Naive thymus-derived CD4-positive, alpha-beta T cell (primary cell): ENCODE data around the gene GPC3. TPM values are rescaled to one million over a fixed set of nuclear protein-coding genes. Genes with fewer than 3 reads are reported as not detected.
A peak's percentile ranks its signal among the peaks of the same experiment; 100 is the strongest.
"Not testable (repeated sequence)": the region's sequence is repeated elsewhere in the genome, so short reads cannot be mapped to it uniquely, and the experiment has no call there.

ENCODE experiments used
- ATAC-seq: fragments of 150-1000 bp; cut with Tn5 transposase; 2 replicates; pipeline ENCODE4 v1.10.0; 2021; ENCODE audit warnings: mild to moderate bottlenecking, moderate library complexity
- CTCF ChIA-PET: fragments of 350-600 bp; sonication (Branson Sonifier 250); formaldehyde crosslinking; loops from one replicate; lab custom pipeline; 2021; ENCODE audit warnings: antibody characterized with exemption; lab: Charles Lee
- POLR2A ChIA-PET: fragments of 350-600 bp; sonication (Branson Sonifier 250); formaldehyde crosslinking; loops from one replicate; lab custom pipeline; 2021; ENCODE audit warnings: antibody characterized with exemption, inconsistent platforms; lab: Charles Lee
- DNase-seq, 9 donors: peaks; one replicate each; pipeline versions ENCODE4 v3.0.0 to v3.0.0-alpha.2; 2020 to 2022; ENCODE audit warnings: mixed read lengths in 1 of 9
- H3K27ac ChIP-seq: one replicate; pipeline ENCODE4 v1.7.0; 2013; ENCODE audit warnings: mild to moderate bottlenecking, low read depth, low read length, moderate library complexity
- H3K27me3 ChIP-seq, 2 donors: one replicate each; pipeline ENCODE4 v1.7.0; 2013; ENCODE audit warnings: low read length in 2 of 2, mild to moderate bottlenecking in 2 of 2, moderate library complexity in 2 of 2; ENCODE audit not compliant: control insufficient read depth in 2 of 2, insufficient read depth in 2 of 2
- H3K36me3 ChIP-seq, 3 experiments: 1 replicate in 2 of 3; 2 replicates in 1 of 3; pipeline ENCODE4 v1.7.0; 2013; ENCODE audit warnings: low read length in 3 of 3, mild to moderate bottlenecking in 3 of 3, moderate library complexity in 1 of 3; ENCODE audit not compliant: insufficient read depth in 3 of 3, control insufficient read depth in 2 of 3
- H3K4me1 ChIP-seq, 2 donors: one replicate each; pipeline ENCODE4 v1.7.0; 2013; ENCODE audit warnings: low read length in 2 of 2, mild to moderate bottlenecking in 2 of 2, moderate library complexity in 1 of 2; ENCODE audit not compliant: control insufficient read depth in 2 of 2, insufficient read depth in 2 of 2
- H3K4me3 ChIP-seq: 2 replicates; pipeline ENCODE4 v1.7.0; 2013; ENCODE audit warnings: mild to moderate bottlenecking, low read length
- H3K9me3 ChIP-seq, 3 experiments: 1 replicate in 2 of 3; 2 replicates in 1 of 3; pipeline ENCODE4 v1.7.0; 2013; ENCODE audit warnings: low read length in 3 of 3; ENCODE audit not compliant: control insufficient read depth in 2 of 3
- H3K27ac Mint-ChIP-seq, 9 donors: one replicate each; pipeline ENCODE4 v1.8.0; 2020 to 2022; ENCODE audit warnings: mixed read lengths in 9 of 9, mild to moderate bottlenecking in 8 of 9, moderate library complexity in 5 of 9, inconsistent platforms in 2 of 9
- H3K27me3 Mint-ChIP-seq, 5 donors: one replicate each; pipeline ENCODE4 v1.8.0; 2021 to 2022; ENCODE audit warnings: mixed read lengths in 5 of 5, mild to moderate bottlenecking in 1 of 5
- H3K36me3 Mint-ChIP-seq, 5 donors: one replicate each; pipeline ENCODE4 v1.8.0; 2020 to 2022; ENCODE audit warnings: mixed read lengths in 5 of 5, mild to moderate bottlenecking in 3 of 5, inconsistent platforms in 1 of 5
- H3K4me1 Mint-ChIP-seq, 7 donors: one replicate each; pipeline ENCODE4 v1.8.0; 2020 to 2022; ENCODE audit warnings: mixed read lengths in 7 of 7, mild to moderate bottlenecking in 3 of 7, inconsistent platforms in 1 of 7
- H3K4me3 Mint-ChIP-seq, 10 donors: one replicate each; pipeline ENCODE4 v1.8.0; 2020 to 2022; ENCODE audit warnings: mild to moderate bottlenecking in 10 of 10, mixed read lengths in 10 of 10, moderate library complexity in 6 of 10, inconsistent platforms in 2 of 10
- H3K9me3 Mint-ChIP-seq, 11 donors: one replicate each; pipeline ENCODE4 v1.8.0; 2020 to 2022; ENCODE audit warnings: mixed read lengths in 11 of 11, mild to moderate bottlenecking in 4 of 11, inconsistent platforms in 1 of 11, moderate library complexity in 1 of 11
- intact Hi-C, 2 donors: fragments of 100-400 bp; cut with micrococcal nuclease; formaldehyde crosslinking; loops; one replicate each; pipeline ENCODE4 v1.15.1; 2023
- polyA plus RNA-seq, 2 donors: library from polyadenylated mRNA; unstranded; fragments of 300-500 nt; fragmentation: Illumina TruSeq; gene quantifications; one replicate each; pipeline ENCODE4 v1.2.3, GENCODE V29; 2021
- total RNA-seq, 6 experiments: library from RNA in 5 of 6; stranded (reverse) in 5 of 6; gene quantifications; 1 replicate in 5 of 6; 2 replicates in 1 of 6; pipeline ENCODE4 v1.2.3 and lab custom pipeline; 2021 to 2026

Gene GPC3
- total and polyA plus RNA-seq, 7 experiments from 2014 or later: 0.24 to 6.0 (median 0.65) TPM

- Mint-ChIP-seq H3K27ac (no peak overlapping the region), H3K9me3 (no peaks in the 10 kb centered on the region), H3K36me3 (no peaks in the 10 kb centered on the region), H3K4me1 (peaks cover 0 to 14% (median 10%) of the 10 kb centered on the region in 7 donors), H3K27me3 (peaks cover 0 to 3% (median 0%) of the 10 kb centered on the region in 5 donors), H3K4me3 (no peak overlapping the region)
- intact Hi-C loops: loop anchor here in 1 of 2 donors (10.0 kb wide), 2 partner anchors 99 to 121 kb away; no protein-coding TSS in a partner anchor
- no peaks in the 10 kb centered on the region for H3K4me1 ChIP-seq
- CTCF ChIA-PET: no interaction called here
- H3K27ac ChIP-seq: no peak overlapping the region
- no peak overlapping the region for H3K4me3 ChIP-seq
- ATAC-seq: peak; percentile 20
- DNase-seq: peak in 1 of 9 donors; percentile 2
- H3K27me3 ChIP-seq: no peaks in the 10 kb centered on the region
- no peaks in the 10 kb centered on the region for H3K9me3 ChIP-seq
- no peaks in the 10 kb centered on the region for H3K36me3 ChIP-seq
- POLR2A ChIA-PET: no interaction called here
Measured at GRCh38 chrX:134023851-134024281, 38.5 kb upstream of the GPC3 start.

DNA sequence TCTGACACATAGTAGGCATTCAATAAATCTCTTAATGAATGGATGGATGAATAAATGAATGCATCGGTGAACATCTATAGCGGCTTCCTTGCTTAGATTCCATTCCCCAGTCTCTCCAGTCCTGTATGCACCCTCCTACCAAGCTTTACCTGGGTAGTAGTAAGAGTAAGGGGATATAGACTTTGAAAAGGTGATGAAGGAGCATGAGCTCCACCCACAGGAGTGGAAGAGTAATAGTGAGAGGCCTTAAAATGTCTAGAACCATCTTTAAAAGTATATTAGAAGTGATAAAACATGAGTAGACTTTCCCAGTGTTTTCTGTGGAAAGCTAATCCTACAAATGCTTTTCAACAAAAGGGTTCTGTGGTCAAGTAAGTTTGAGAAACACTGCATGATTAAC lies 35.5 kb upstream of the GPC3 start:
- H3K27me3 Mint-ChIP-seq: peaks cover 0 to 4% (median 0%) of the 10 kb centered on the region in 5 donors
- ChIA-PET CTCF (no interaction called here), POLR2A (no interaction called here)
- H3K4me3 ChIP-seq: no peak overlapping the region
- DNase-seq (no peak), ATAC-seq (no peak)
- H3K9me3 Mint-ChIP-seq: no peaks in the 10 kb centered on the region
- intact Hi-C loops: loop anchor here (1.0 to 10.0 kb wide), 3 partner anchors 96 to 229 kb away; no protein-coding TSS in a partner anchor
- H3K27ac ChIP-seq: no peak overlapping the region
- H3K4me3 Mint-ChIP-seq: no peak overlapping the region
- H3K27ac Mint-ChIP-seq: no peak overlapping the region
- H3K4me1 ChIP-seq: no peaks in the 10 kb centered on the region
- no peaks in the 10 kb centered on the region for H3K36me3 ChIP-seq
- peaks cover 0 to 13% (median 2%) of the 10 kb centered on the region in 7 donors for H3K4me1 Mint-ChIP-seq
- H3K9me3 ChIP-seq: no peaks in the 10 kb centered on the region
- H3K27me3 ChIP-seq: no peaks in the 10 kb centered on the region
- H3K36me3 Mint-ChIP-seq: no peaks in the 10 kb centered on the region

GRCh38 chrX:134019567-134020206 lies 34.3 kb upstream of the GPC3 start:
- intact Hi-C loops: loop anchor here in 1 of 2 donors (10.0 kb wide), 2 partner anchors 95 to 125 kb away; no protein-coding TSS in a partner anchor
- ATAC-seq: no peak
- peaks cover 0 to 4% (median 0%) of the 10 kb centered on the region in 5 donors for H3K27me3 Mint-ChIP-seq
- no peak for DNase-seq
- no peak overlapping the region for H3K27ac ChIP-seq
- H3K4me3 ChIP-seq: no peak overlapping the region
- H3K27ac Mint-ChIP-seq: no peak overlapping the region
- no peaks in the 10 kb centered on the region for H3K9me3 ChIP-seq
- ChIA-PET CTCF (interaction anchor here (0.6 kb wide), 2 partner anchors 129 to 760 kb away, joined by 3 read pairs; no protein-coding TSS in a partner anchor), POLR2A (no interaction called here)
- H3K4me1 Mint-ChIP-seq: peaks cover 0 to 5% (median 0%) of the 10 kb centered on the region in 7 donors
- H3K36me3 ChIP-seq: no peaks in the 10 kb centered on the region
- no peak overlapping the region for H3K4me3 Mint-ChIP-seq
- H3K9me3 Mint-ChIP-seq: no peaks in the 10 kb centered on the region
- no peaks in the 10 kb centered on the region for H3K36me3 Mint-ChIP-seq
- H3K4me1 ChIP-seq: no peaks in the 10 kb centered on the region
- no peaks in the 10 kb centered on the region for H3K27me3 ChIP-seq

- DNase-seq, H3K4me1 ChIP-seq, H3K4me3 Mint-ChIP-seq, H3K27me3 ChIP-seq, ATAC-seq, CTCF ChIA-PET, H3K9me3 ChIP-seq, H3K27ac ChIP-seq, H3K9me3 Mint-ChIP-seq, POLR2A ChIA-PET, H3K36me3 Mint-ChIP-seq, intact Hi-C loops, H3K4me3 ChIP-seq, H3K36me3 ChIP-seq, H3K27me3 Mint-ChIP-seq, H3K4me1 Mint-ChIP-seq: not testable (repeated sequence)
- peak overlapping the region in 2 of 9 donors; percentile 4 to 15 for H3K27ac Mint-ChIP-seq
Measured at GRCh38 chrX:134016309-134016708, 30.9 kb upstream of the GPC3 start.

DNA sequence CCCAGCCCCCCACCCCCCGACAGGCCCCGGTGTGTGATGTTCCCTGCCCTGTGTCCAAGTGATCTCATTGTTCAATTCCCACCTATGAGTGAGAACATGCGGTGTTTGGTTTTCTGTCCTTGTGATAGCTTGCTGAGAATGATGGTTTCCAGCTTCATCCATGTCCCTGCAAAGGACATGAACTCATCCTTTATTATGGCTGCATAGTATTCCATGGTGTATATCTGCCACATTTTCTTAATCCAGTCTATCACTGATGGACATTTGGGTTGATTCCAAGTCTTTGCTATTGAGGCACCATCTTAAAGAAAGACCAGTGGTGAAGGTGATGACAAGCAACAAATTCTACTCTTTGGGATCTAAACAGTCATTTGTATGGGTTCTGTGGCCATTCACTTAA lies 30.1 kb upstream of the GPC3 start:
- H3K36me3 Mint-ChIP-seq, CTCF ChIA-PET, intact Hi-C loops, H3K27me3 Mint-ChIP-seq, H3K27ac ChIP-seq, H3K9me3 Mint-ChIP-seq, ATAC-seq, H3K27me3 ChIP-seq, H3K9me3 ChIP-seq, H3K4me1 ChIP-seq, H3K4me1 Mint-ChIP-seq, H3K4me3 ChIP-seq, H3K4me3 Mint-ChIP-seq, POLR2A ChIA-PET, DNase-seq, H3K27ac Mint-ChIP-seq, H3K36me3 ChIP-seq: not testable (repeated sequence)

DNA sequence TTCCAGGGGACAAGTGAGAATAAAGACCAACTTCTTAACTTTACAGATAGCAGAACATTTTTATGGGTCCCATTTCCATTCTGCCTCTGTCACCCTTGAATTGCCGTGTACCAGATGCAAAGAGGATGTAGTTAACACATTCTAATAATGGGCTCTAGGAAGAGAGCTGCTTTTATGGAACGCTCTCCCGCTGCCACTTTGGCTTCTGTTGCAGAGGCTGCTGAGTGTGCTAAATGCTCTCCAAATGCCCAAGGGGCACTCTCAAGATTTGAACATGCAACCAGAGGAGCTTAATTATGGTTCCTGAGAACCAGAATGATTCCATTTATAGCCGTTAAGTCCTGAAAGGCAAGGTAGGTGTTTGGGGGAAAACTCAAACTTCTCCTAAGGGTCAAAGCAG lies 28.1 kb upstream of the GPC3 start:
- no peak overlapping the region for H3K27ac Mint-ChIP-seq
- CTCF ChIA-PET: no interaction called here
- POLR2A ChIA-PET: no interaction called here

GRCh38 chrX:134013092-134013497 lies 27.7 kb upstream of the GPC3 start:
- Histone ChIP-seq H3K4me3 (no peak overlapping the region), H3K36me3 (no peaks in the 10 kb centered on the region), H3K27me3 (no peaks in the 10 kb centered on the region), H3K27ac (no peak overlapping the region), H3K9me3 (no peaks in the 10 kb centered on the region), H3K4me1 (no peaks in the 10 kb centered on the region)
- ATAC-seq (no peak), DNase-seq (no peak)
- no peaks in the 10 kb centered on the region for H3K9me3 Mint-ChIP-seq
- H3K4me3 Mint-ChIP-seq: no peak overlapping the region
- H3K27me3 Mint-ChIP-seq: peaks cover 0 to 4% (median 0%) of the 10 kb centered on the region in 5 donors
- H3K36me3 Mint-ChIP-seq: no peaks in the 10 kb centered on the region
- H3K27ac Mint-ChIP-seq: no peak overlapping the region
- POLR2A ChIA-PET: no interaction called here
- no peaks in the 10 kb centered on the region for H3K4me1 Mint-ChIP-seq
- CTCF ChIA-PET: no interaction called here
- intact Hi-C loops: no loop called here

More for the DNA sequence above, 28.1 kb upstream of the GPC3 start:
- no peaks in the 10 kb centered on the region for H3K36me3 ChIP-seq
- intact Hi-C loops: no loop called here
- H3K36me3 Mint-ChIP-seq: no peaks in the 10 kb centered on the region
- peaks cover 0 to 4% (median 0%) of the 10 kb centered on the region in 5 donors for H3K27me3 Mint-ChIP-seq
- no peak overlapping the region for H3K27ac ChIP-seq
- H3K9me3 ChIP-seq: no peaks in the 10 kb centered on the region
- peaks cover 0 to under 1% (median 0%) of the 10 kb centered on the region in 7 donors for H3K4me1 Mint-ChIP-seq
- no peaks in the 10 kb centered on the region for H3K27me3 ChIP-seq
- H3K4me1 ChIP-seq: no peaks in the 10 kb centered on the region
- H3K4me3 Mint-ChIP-seq: no peak overlapping the region
- no peak for ATAC-seq
- H3K4me3 ChIP-seq: no peak overlapping the region
- H3K9me3 Mint-ChIP-seq: no peaks in the 10 kb centered on the region
- DNase-seq: no peak
